Endometrial microvascular endothelial cells (primary cell): ENCODE results near the gene CEP57L1. TPM values are rescaled to one million over a fixed set of nuclear protein-coding genes. Genes with fewer than 3 reads are reported as not detected.
"Not testable (repeated sequence)": the region's sequence is repeated elsewhere in the genome, so short reads cannot be mapped to it uniquely, and the experiment has no call there.

Experiments used
- in situ Hi-C: cut with HindIII; loops from 2 replicates; pipeline ENCODE4 v1.10.0; 2017; ENCODE audit warnings: low sequenced_read_pairs, low pct_unique_long_range_greater_than_20kb; ENCODE audit errors: inconsistent ontology term
- total RNA-seq: library from RNA; depleted of rRNA; stranded (reverse); fragments of >200 nt; gene quantifications from one replicate; pipeline ENCODE4 v1.2.3, GENCODE V29; 2015; ENCODE audit errors: inconsistent ontology term

CEP57L1 gene
- total RNA-seq, 1 donor from 2014 or later = 21.8 TPM

DNA sequence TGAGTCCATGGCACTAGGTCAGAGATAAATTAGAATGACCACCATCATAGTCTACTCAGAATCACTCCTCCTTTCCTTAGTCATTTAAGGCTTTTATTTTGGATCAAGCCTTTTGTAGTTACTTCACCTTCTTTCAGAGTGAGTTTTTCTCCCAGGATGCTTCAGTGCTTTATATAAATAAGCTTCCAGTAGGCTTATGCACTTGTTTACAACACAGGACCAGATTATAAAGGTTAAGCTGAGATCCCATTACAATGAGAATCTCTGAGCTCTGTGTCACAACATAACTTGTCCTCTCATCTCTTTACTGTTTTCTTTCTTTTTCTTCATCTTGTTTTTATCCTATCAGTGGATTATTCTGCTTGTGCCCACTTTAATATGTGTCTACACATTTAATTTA lies 47.9 kb downstream of the CEP57L1 start:
- in situ Hi-C loops = no loop called here

DNA sequence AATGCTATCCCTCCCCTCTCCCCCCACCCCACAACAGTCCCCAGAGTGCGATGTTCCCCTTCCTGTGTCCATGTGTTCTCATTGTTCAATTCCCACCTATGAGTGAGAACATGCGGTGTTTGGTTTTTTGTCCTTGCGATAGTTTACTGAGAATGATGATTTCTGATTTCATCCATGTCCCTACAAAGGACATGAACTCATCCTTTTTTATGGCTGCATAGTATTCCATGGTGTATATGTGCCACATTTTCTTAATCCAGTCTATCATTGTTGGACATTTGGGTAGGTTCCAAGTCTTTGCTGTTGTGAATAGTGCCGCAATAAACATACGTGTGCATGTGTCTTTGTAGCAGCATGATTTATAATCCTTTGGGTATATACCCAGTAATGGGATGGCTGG lies 52.9 kb downstream of the CEP57L1 start:
- in situ Hi-C loops = not testable (repeated sequence)

DNA sequence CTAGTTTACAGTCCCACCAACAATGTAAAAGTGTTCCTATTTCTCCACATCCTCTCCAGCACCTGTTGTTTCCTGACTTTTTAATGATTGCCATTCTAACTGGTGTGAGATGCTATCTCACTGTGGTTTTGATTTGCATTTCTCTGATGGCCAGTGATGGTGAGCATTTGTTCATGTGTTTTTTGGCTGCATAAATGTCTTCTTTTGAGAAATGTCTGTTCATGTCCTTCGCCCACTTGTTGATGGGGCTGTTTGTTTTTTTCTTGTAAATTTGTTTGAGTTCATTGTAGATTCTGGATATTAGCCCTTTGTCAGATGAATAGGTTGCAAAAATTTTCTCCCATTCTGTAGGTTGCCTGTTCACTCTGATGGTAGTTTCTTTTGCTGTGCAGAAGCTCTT lies 53.4 kb downstream of the CEP57L1 start:
- in situ Hi-C loops = not testable (repeated sequence)

DNA sequence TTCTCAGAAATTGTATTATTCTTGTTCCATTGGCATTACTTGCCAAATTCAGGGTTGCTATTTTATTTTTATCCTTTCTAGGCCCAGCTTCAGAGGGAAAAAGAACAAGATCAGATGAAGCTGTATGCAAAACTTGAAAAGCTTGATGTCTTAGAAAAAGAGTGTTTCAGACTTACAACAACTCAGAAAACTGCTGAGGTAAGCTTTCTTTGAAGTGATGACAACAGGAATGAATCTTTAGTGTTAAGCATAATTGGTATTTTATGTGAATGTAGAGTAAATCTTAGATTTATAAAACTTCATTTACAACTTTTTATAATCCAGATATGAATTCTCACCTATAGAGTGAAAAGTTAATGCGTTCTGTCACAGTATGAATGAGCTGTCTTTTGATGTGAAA lies 58.4 kb downstream of the CEP57L1 start:
- in situ Hi-C loops = no loop called here

DNA sequence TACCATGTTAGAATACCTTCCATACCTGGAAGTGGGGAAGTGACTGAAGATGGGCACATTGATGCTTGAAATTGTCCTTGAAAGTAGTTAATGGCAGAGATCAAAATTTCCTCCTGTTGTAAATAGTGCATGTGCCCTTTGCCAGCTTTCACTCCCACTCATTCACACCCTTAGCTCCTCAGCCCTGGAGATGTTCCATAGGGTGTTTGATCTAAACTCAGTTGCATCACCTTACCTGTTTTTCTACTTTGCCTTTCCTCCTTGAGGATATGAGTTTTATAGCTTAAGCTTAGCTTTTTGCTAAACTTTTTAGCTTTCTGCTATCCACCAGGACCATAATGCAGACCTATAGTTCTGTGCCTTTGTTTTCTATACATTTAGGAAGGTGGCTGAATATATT lies 69.0 kb downstream of the CEP57L1 start:
- in situ Hi-C loops = no loop called here

DNA sequence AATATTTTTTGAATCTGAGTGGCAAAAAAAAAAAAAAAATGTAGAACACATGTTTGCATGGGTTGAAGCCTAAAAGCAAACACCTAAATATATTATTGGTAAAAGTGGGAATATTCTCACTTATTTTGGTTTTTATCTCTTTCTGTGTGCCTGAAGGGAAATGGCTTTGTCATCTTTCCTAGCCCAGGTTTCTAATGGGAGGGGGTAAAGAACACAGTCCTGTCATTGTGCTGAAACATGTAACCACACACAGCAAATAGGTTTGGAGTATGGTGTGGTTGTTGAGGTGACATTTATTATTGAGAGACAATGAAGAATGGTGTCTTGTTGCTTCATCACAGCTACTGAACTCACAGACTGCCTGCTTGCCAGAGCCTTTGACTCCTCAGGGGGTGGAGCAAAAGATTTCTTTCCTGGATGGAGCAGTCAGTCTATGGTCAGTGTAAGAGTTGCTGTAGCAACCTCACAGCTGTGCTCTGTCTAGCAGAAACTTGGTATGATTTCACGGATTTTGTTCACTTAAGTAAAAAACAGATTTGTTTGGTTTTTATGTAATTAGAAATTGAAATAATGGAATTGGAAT lies 70.2 kb downstream of the CEP57L1 start:
- in situ Hi-C loops = no loop called here

DNA sequence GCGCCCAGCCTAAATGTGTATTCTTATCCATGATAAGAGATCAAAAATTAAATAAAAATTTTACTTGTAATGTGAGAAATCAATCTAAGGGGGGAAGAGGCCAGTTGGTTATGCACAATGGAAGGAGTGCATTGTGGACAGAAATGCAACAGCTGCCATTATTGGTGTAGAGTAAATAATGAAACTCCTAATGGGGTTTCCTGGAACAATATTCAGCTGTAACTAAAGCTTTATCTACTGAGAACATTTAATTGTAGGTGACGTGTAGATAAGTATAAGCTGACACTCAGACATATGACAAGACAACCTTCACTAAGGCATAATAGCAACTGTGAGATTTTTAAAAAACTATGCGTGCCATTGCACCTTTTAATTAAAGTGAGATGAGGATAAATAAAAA lies 71.4 kb downstream of the CEP57L1 start:
- in situ Hi-C loops = no loop called here

DNA sequence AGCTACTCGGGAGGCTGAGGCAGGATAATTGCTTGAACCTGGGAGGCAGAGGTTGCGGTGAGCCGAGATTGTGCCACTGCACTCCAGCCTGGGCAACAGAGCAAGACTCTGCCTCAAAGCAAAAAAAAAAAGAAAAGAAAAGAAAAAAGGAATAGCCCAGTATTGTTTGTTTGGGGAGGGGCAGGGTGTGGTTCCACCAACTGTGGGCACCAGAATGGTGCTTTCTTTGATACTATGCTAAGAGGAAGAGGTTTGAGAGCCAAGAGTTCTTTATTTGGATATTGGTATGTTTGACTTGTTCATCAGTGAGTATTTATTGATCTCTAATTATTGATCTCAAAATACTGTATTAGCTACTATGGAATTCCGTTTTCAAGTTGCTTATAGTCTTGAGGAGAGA lies 72.3 kb downstream of the CEP57L1 start:
- in situ Hi-C loops = no loop called here

DNA sequence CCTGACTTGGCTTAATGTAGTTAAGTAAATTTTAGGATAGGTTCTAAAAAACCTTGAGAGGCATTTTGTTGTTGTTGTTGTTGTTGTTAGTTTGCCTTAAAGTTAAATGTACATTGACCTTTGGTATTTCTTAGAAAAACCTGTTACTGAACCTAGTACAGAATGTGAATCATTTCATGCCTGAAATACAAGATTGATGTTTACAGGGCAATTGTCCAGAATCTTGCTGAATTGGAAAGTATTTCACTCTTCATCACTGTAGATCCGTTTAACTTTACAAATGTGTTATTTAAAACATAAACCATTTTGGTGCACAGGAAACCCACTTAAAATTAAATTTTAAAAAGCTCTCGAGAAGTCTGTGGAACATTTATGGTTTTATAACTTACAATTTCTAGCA lies 75.0 kb downstream of the CEP57L1 start:
- in situ Hi-C loops = no loop called here

DNA sequence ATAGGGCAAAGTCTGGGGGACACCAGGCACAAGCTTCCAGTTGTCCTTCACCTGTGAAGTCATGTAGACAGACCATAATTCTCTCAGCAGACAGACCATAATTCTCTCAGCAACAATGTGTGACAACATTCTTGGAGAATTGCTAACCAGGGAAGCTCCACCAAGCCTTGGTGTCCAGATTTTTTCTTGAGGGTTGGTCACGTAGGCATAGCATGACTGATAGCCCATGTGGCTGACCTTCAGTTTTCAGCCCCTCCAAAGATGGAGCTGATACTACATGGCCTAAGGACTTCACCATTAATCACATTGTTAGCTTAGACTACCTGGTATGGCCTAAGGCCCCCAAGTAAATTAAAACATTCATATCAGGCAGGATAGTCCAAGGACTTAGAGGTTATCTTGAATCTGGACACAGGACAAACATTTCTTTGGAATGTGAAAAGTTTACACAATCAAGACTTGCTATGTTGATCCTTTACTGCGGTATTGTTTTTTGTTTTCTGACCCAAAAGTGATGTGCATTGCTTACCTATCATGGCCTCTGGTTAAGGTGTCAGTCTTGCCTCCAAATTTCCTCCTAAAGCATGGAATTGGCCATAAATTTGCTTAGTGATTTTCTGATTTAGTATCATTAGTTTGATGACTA lies 76.9 kb downstream of the CEP57L1 start:
- in situ Hi-C loops = no loop called here

DNA sequence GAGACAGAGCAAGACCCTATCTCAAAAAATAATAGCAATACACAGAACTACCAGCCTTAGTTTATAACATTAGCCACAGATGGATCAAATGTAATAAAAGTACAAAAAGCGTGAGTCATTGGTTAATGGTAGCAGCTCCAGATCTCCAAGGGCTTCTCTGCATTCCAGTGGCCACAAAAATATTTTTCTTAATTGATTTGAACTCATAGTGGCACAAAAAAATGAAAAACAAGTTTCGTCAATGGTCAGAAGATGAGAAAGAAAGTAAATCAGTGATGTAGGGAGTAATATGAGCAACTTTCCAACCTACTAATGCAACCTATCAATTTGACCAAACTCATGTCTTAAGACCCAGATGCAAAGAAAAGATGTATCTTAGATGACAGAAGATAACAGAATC lies 79.6 kb downstream of the CEP57L1 start:
- in situ Hi-C loops = no loop called here

DNA sequence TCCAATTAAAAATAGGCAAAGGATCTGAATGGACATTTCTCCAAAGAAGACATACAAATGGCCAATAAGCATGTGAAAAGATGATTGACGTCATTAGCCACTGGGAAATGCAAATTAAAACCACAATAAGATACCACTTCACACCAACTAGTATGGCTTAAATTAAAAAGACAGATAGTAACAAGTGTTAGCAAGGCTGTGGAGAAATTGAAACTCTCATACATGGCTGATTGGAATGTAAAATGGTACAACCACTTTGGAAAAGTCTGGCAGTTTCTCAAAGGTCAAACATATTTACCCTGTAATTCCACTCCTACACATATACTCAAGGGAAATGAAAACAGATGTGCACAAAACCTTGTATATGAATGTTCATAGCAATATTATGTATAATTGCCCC lies 83.6 kb downstream of the CEP57L1 start:
- in situ Hi-C loops = no loop called here

DNA sequence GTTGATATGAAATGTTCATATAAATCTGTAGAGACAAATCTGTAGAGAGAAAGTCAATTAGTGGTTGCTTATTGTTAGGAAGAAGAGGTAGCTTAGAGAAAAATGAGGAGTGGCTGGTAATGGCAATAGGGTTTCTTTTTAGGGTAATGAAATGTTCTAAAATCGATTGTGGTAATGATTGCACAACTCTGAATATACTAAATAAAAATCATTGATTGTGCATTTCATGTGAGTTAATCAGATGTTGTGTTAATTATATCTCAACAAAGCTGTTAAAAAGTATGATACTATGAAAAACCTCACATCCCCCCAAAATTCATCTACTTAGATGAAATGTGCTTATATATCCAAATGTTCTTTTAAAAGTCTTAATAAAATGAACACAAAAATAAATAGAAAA lies 84.2 kb downstream of the CEP57L1 start:
- in situ Hi-C loops = no loop called here

DNA sequence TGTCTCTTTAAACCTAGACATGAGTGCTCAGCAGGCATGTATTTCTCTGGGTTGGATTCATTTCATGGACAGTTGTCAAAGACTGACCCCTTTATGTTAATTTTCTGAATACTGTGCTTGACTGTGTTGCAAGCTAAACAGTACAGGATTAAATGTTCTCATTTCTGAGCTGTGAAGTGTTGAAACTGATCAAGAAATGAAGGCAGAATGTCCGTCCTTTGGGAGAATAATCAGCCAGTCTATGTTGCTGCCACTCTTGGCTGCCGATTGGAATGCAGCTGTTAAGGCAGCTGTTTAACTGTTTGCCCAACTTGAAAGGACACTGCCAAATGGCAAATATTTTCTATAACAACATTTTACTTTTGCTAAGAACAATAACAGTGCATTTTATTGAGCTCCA lies 87.3 kb downstream of the CEP57L1 start:
- in situ Hi-C loops = no loop called here

DNA sequence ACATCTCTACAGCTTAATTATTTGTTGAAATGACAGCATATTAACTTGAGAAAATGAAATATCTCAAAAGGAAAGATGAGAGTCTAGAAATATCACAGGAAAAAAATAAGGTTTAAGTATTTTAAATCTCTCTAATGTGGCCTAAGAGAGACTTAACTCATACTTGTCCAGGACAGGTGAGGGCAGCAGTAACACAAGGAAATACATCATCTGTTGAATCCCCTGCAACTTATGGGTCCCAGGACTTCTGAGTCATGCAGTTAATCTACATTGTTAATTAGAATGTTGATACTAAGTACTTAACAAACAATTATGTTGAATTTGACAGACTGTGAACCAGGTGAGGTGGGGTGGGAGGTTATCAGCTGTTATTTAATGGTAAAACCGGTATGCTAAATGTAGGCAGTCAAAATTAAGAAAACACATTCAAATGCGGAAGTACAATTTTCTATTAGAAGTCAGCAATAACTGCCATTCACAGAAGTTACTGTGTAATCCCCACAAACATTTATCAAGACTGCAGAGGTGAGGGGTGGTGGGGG lies 87.9 kb downstream of the CEP57L1 start:
- in situ Hi-C loops = no loop called here

DNA sequence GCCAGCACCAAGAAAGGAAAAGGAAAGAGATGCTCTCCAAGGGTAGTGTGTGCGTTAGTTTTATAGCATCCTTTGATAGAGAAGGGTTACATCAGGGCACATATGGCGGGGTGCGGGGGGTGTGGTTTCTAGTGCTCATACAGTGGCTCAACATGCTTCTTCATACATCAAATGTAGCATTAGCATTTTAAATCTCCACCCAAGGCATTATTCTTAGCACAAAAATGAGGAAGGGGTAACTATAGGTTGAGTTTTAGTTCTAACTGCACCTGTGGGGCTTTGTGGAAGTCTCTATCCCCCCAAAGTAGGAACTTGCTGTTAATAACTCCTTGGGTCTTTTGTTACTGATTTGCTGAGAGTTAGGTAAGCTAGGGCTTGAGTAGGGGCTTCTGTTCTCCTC lies 89.3 kb downstream of the CEP57L1 start:
- in situ Hi-C loops = no loop called here

DNA sequence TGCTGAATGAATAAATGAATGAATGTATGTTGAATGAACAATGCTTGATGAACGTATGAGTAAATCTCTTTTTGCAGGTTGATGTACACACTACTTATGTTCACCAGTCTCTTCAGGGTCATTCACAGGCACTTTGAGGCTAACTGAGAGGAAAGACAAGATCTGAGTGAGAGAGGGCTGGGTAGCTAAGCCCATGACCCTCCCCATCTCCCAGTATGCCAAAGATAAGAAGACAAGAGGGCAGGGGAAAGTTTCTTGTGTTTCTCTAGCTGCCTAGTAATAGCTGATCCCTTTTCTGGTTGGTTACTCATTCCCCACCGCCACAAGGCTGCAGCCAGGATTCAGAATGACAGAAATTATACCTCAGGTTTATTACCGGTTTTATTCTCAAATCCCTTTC lies 90.7 kb downstream of the CEP57L1 start:
- in situ Hi-C loops = no loop called here

DNA sequence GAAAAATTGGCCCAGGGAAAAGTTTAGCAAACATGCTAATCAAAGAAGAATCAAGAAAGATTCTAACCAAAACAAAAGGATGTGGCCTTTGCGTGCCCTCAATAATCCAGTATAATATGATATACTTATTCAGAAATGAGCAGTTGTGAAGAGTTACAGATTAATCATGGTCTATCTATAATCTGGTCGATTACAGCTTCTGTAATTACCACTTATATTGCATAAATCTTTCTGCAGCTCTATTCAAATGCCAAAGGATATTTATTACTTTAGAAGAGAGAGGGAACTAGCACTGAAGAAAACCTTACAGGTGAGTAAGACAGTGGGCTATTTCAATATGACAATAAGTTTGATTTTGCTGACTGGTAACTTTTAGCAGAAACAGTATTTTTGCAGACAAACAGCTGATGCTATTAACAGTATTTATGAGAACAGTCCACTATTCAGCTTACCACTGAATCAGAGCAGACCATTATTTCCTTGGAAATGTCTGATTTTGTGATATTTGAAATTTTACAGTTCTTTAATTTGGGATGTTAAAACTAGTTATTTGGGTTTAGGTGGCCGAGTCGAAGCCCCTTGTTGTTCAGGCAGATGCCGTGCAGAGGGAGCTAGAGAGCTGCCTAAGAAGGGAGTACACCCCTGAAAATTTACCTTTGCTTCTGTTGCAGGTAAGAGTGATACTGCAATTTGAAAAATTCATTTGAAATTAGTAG lies 92.2 kb downstream of the CEP57L1 start:
- in situ Hi-C loops = no loop called here

DNA sequence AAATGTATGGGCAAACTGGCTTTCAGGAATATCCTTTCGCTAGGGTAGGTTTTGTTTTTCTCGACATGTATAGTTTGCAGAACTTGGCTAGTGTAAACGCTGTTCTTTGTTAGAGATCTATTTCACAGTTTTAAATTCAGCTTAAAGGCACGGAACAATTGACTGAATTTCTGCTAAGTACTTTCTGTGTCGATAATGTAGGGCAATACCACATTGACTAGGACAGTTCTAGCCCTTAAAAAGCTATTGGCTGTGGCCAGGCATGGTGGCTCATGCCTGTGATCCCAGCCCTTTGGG lies 92.8 kb downstream of the CEP57L1 start:
- in situ Hi-C loops = no loop called here

DNA sequence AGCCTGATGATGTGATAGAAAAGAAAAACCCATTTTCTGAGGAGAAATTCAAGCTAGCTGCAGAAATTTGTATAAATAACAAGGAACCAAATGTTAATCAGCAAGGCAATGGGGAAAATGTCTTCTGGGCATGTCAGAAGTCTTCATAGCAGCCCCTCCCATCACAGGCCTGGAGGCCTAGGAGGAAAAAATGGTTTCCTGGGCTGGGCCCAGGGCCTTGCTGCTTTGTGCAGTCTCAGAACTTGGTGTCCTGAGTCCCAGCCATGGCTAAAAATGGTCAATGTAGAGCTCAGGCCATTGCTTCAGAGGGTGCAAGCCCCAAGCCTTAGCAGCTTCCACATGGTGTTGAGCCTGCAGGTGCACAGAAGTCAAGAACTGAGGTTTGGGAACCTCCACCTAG lies 96.1 kb downstream of the CEP57L1 start:
- in situ Hi-C loops = not testable (repeated sequence)
